Adipocyte (in vitro differentiated cells): ENCODE results near the gene MSH5.
"Not testable (repeated sequence)": the region's sequence is repeated elsewhere in the genome, so short reads cannot be mapped to it uniquely, and the experiment has no call there.

ENCODE experiments used
- DNase-seq: peaks from one replicate; pipeline ENCODE4 v3.0.0-alpha.2; 2015; ENCODE audit warnings: low read depth
- H3K27me3 ChIP-seq: replicated peaks from 2 replicates; pipeline ENCODE4 v1.7.0; 2013; ENCODE audit warnings: mild to moderate bottlenecking, low read length, moderate library complexity; ENCODE audit not compliant: control insufficient read depth, insufficient read depth
- H3K36me3 ChIP-seq: 2 replicates; pipeline ENCODE4 v1.7.0; 2013; ENCODE audit warnings: low read length, mild to moderate bottlenecking, moderate library complexity; ENCODE audit not compliant: control insufficient read depth, insufficient read depth, severe bottlenecking
- H3K4me1 ChIP-seq: 2 replicates; pipeline ENCODE4 v1.7.0; 2013; ENCODE audit warnings: mild to moderate bottlenecking, low read length, moderate library complexity; ENCODE audit not compliant: control insufficient read depth, insufficient read depth
- H3K4me3 ChIP-seq: 2 replicates; pipeline ENCODE4 v1.7.0; 2013; ENCODE audit warnings: mild to moderate bottlenecking, low read length, moderate library complexity
- H3K9ac ChIP-seq: 2 replicates; pipeline ENCODE4 v1.7.0; 2013; ENCODE audit warnings: mild to moderate bottlenecking, low read length, moderate library complexity
- H3K9me3 ChIP-seq: 2 replicates; pipeline ENCODE4 v1.7.0; 2013; ENCODE audit warnings: mild to moderate bottlenecking, low read length, moderate library complexity; ENCODE audit not compliant: control insufficient read depth

The MSH5 gene

GRCh38 chr6:31784098-31784925 lies 44.5 kb downstream of the MSH5 start:
- Histone ChIP-seq H3K4me1 (no peaks in the 10 kb centered on the region), H3K9me3 (no peaks in the 10 kb centered on the region), H3K9ac (no peak overlapping the region), H3K27me3 (no peaks in the 10 kb centered on the region), H3K36me3 (peaks cover 72% of the 10 kb centered on the region), H3K4me3 (no peak overlapping the region)
- DNase-seq, result no peak

- Histone ChIP-seq H3K9ac (no peak overlapping the region), H3K27me3 (no peaks in the 10 kb centered on the region), H3K9me3 (no peaks in the 10 kb centered on the region), H3K36me3 (peaks cover 65% of the 10 kb centered on the region), H3K4me1 (no peaks in the 10 kb centered on the region), H3K4me3 (no peak overlapping the region)
- no peak for DNase-seq
These were observed 45.7 kb downstream of the MSH5 start for GRCh38 chr6:31785475-31785874.

DNA sequence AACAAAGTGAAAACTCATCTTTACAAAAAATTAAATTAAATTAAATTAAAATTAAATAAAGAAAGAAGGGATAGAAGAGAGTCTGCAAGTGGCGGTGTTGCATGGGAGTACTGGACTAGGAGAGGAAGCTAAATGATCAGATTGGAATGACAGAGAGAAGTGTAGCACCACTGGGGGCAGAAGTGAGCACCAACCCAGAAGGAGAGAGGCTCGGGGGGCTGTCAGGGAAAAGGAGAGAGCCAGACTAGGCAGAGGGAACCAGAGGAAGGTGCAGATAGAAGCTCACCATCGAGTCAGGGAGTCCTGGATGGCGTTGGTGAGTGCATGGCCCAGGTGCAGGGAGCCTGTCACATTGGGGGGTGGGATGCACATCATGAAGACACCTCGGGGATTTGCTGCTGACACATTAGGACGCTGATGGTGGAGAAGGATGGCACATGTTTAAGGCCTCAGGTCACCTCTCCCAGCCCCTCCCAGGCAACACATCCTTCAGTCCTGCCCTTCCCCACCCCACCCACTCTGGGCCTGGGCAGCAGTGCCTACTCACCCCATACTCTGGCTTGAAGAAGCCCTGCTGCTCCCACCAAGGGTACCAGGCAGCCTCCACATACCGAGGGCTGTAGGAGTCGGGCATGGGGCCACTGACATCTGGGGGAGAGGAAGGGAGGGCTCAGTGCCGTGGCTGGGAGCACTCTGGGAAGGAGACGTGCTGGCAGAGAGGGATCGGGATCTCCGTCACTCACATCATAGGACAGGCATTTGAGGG lies 51.7 kb downstream of the MSH5 start:
- H3K36me3 ChIP-seq, result peaks cover 32% of the 10 kb centered on the region
- H3K9ac ChIP-seq, result no peak overlapping the region
- H3K4me3 ChIP-seq, result no peak overlapping the region
- H3K4me1 ChIP-seq, result peaks cover 3% of the 10 kb centered on the region
- H3K9me3 ChIP-seq, result no peaks in the 10 kb centered on the region
- H3K27me3 ChIP-seq, result no peaks in the 10 kb centered on the region
- DNase-seq, result peak; percentile 75

DNA sequence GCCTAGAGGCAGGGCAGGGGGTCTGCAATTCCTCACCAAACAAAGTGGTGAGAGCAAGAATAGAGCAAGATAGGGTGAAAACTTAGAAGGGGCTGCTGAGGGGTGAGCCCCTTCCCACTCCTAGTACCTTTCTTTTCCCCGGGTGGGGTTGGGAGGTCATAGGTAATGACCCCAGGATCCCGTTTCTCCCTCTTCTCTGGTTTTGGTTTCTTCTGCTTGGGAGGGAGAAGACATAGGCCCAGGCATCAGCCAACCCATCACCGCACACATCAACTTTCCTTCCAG lies 52.2 kb downstream of the MSH5 start:
- no peaks in the 10 kb centered on the region for H3K9me3 ChIP-seq
- H3K27me3 ChIP-seq, result no peaks in the 10 kb centered on the region
- no peak for DNase-seq
- no peak overlapping the region for H3K9ac ChIP-seq
- no peak overlapping the region for H3K4me3 ChIP-seq
- peaks cover 33% of the 10 kb centered on the region for H3K36me3 ChIP-seq
- peaks cover 3% of the 10 kb centered on the region for H3K4me1 ChIP-seq

GRCh38 chr6:31792761-31793171 lies 53.0 kb downstream of the MSH5 start:
- Histone ChIP-seq H3K9ac (no peak overlapping the region), H3K4me1 (peaks cover 3% of the 10 kb centered on the region), H3K9me3 (no peaks in the 10 kb centered on the region), H3K4me3 (no peak overlapping the region), H3K27me3 (no peaks in the 10 kb centered on the region), H3K36me3 (peaks cover 37% of the 10 kb centered on the region)
- DNase-seq, result no peak

DNA sequence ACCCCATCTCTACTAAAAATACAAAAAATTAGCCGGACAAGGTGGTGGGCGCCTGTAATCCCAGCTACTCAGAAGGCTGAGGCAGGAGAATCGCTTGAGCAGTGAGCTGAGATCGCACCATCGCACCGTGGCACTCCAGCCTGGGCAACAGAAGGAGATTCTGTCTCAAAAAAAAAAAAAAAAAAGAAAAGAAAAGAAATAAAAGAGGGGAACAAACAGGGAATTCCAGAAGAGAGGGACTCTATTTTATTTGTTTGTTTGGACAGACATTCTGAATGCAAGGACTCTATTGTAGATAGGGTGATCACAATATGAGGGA lies 54.1 kb downstream of the MSH5 start:
- peaks cover 36% of the 10 kb centered on the region for H3K36me3 ChIP-seq
- H3K27me3 ChIP-seq, H3K4me1 ChIP-seq, H3K9me3 ChIP-seq, DNase-seq: not testable (repeated sequence)
- peak overlapping the region; percentile 99 for H3K9ac ChIP-seq
- H3K4me3 ChIP-seq, result peak overlapping the region; percentile 100

DNA sequence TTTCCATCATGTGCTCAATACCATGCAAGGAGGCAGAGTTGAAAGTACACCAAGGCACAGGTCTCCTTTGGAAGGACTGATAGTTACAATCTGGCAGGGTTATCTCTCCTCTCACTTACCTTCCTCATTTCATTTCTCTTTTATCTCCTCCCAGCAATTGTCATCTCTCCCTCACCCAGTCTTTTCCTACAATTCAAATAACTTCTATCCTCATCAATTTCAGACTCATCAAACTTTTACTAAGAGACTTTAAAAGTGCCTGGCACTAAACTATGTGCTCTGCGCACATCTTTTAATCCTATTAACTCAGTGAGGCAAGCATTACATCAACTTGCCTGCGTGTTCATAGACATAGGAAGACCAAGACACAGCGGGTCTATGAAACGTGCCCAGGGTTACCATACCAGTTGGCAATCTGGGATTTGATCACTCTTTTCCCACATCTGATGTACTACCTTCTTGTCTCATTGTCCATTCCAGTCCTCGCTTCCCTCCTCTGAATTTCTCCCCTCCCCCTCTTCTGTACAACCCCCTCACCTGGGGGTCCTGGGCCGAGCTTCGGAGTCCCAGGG lies 54.6 kb downstream of the MSH5 start:
- Histone ChIP-seq H3K36me3 (peaks cover 31% of the 10 kb centered on the region), H3K4me3 (peak overlapping the region; percentile 100), H3K4me1 (peaks cover 3% of the 10 kb centered on the region), H3K9me3 (no peaks in the 10 kb centered on the region), H3K9ac (peak overlapping the region; percentile 99), H3K27me3 (no peaks in the 10 kb centered on the region)
- peak; percentile 65 for DNase-seq

DNA sequence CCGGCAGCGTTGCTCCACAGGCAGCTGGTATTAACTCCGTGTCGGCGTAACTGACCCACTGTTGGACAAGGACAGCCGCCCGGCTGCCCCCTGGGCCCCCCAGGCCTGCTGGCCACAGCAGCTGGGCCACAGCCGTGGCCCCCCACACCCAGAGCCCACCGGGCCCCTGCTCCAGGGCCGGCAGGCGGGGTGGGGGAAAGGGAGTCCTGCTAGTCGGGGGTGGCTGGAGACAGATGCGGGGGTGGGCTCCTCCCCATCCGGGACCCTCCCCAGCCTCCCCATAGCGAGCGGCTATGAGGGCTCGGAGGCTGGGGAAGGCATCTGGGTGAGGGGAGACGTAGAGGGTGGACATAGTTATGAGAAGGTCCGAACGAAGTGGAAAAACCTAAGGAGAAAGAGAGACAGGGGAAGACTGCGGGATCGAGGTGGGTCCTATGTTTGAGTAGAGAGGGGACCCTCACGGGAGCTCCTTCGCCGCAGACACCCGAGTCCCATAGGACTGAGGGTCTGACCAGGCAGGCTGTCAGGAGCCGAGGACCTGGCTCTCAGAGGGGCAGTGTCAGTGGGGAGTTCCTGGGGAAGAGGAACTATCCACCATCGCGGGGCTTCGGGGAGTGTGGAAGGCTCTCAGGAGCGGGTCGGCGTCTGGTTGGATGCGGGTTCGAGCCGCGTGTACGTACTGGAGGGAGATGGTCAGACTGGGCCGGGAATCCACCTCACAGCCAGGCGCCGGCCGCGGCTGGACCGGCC lies 55.2 kb downstream of the MSH5 start:
- Histone ChIP-seq H3K9me3 (no peaks in the 10 kb centered on the region), H3K36me3 (peaks cover 28% of the 10 kb centered on the region), H3K4me1 (peaks cover 3% of the 10 kb centered on the region), H3K27me3 (no peaks in the 10 kb centered on the region), H3K4me3 (peak overlapping the region; percentile 100), H3K9ac (peak overlapping the region; percentile 99)
- no peak for DNase-seq

DNA sequence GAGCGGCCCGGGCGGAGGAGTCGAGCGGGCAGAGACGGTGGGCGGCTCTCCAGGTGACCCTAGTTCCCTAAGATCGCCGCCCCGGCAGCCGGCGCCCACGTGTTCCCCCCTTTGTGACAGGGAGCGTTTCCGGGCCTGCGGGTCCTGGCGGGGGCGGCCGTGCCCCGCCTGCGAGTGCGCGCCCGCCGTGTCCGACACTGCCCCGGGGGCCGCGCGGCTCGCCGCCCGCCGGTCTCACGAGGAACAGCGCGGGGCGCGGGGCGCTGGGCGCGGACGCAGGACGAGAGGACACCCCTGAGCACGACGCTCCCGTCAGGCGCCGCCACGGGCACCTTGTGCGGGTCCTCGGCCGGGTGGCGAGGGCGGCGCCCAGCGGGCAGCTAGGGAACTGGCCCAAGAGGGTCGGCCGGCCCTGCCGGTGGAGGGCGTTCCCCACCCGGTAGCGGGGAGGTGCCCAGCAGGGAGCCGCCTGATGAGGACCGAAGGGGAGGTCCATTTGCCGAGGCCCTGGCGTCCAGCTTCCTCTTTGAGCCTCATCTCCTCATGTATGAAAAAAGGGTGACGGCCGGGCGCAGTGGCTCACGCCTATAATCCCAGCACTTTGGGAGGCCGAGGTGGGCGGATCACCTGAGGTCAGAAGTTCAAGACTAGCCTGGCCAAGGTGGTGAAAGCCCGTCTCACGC lies 56.0 kb downstream of the MSH5 start, which contains the start of gene VARS1:
Gene VARS1, minus strand, starts transcription at position 137 of the 683 bp plus-strand sequence. CDS start 535 bp downstream, outside the sequence.
- Histone ChIP-seq H3K9me3 (no peaks in the 10 kb centered on the region), H3K9ac (peak within 1 kb of the TSS; percentile 99), H3K27me3 (no peaks in the 10 kb centered on the region), H3K4me3 (peak within 1 kb of the TSS; percentile 100), H3K36me3 (peaks cover 24% of the 10 kb centered on the region), H3K4me1 (peaks cover 3% of the 10 kb centered on the region)
- DNase-seq, result peak; percentile 95

DNA sequence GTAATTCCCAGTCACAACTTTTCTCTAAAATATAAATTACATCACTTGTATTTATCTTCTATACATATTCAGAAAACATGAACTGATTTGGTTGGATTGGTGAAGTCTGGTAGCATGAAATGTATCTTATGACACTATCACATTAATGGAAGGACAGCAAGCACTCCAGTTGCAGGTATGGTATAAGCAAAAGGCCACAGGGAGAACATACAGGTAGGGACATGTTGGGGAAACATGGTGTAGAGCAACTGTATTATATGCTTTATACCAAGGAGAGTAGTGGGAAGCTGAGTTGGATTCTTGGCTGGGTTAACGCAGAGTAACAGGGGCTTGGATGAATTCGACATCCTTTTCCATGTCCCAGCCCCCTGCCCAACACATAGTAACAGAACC lies 57.2 kb downstream of the MSH5 start:
- no peak for DNase-seq
- H3K9me3 ChIP-seq, result no peaks in the 10 kb centered on the region
- no peak overlapping the region for H3K4me3 ChIP-seq
- H3K36me3 ChIP-seq, result peaks cover 18% of the 10 kb centered on the region
- no peak overlapping the region for H3K9ac ChIP-seq
- peaks cover 3% of the 10 kb centered on the region for H3K4me1 ChIP-seq
- H3K27me3 ChIP-seq, result no peaks in the 10 kb centered on the region
